Skin of body (tissue), 2 donors: ENCODE measurements around the gene MAX. TPM values are rescaled to one million over a fixed set of nuclear protein-coding genes. Genes with fewer than 3 reads are reported as not detected.
"Not testable (repeated sequence)": the region's sequence is repeated elsewhere in the genome, so short reads cannot be mapped to it uniquely, and the experiment has no call there.

Experiments
- DNase-seq: peaks from one replicate; lab custom pipeline; 2025; lab: John Stamatoyannopoulos, UW
- total RNA-seq: library from RNA; depleted of rRNA; stranded (reverse); fragments of >200 nt; gene quantifications from one replicate; pipeline ENCODE4 v1.2.3, GENCODE V29; 2014

The MAX gene
- total RNA-seq, 1 donor from 2014 or later, result 42.6 TPM

DNA sequence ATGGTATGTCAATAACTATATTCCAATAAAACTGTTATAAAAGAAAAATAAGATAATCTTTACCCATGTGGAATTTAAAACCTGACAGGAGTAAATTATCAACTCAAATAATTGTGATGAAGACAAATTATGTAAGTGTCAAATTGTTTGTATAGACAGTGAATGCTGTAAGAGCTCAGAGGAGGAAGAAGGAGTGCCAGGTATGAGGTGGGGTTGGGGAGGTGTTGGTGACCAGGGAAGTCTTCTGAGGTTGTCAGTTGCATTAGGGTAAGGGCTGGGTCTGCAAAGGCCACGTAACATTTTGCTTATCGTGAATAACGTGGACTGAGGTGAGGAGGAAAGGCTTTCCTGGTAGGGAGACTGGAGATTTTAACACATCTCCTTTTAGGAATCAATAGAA, 2.5 kb upstream of the MAX start:
- no peak for DNase-seq

GRCh38 chr14:65103150-65103760, 938 bp upstream of the MAX start:
- DNase-seq, result peak; percentile 56

DNA sequence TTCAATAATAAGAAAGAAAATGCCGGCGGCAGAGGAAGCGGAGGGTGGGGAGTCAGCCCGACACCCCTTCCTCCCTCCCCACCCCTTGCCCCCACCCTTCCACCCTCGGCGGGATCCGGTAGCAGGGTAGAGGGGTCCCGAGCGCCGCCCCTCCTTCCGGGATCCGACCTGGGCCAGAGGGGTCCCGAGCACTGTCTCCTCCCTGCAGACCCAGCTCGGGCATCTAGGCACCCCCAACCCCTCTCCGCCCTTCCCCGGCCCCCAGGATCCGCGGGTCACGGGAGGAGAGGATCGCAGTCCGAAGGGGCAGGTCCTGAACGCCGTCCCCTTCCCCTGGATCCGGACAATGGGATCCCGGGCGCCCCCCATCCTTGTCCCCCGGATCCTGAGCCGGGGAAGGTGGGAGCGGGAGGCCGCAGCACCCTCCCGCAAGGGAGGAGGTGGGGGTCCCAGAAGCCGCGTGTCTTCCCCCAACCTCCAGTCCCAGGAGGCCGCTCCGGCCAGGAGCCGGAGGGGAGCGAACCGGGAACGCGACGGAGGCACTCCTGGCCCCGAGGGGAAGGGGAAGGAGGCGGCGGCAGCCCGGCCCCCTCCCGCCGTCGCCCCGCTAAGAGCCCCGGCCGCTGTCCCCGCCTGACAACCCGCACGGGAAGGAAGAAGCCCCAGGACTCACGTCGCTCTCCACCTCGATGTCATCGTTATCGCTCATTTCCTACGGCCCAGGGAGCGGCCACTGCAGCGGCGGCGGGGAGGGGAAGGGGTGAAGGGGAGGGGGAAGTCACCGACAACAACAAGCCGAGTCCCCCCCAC, 481 bp downstream of the MAX start:
- no peak for DNase-seq

DNA sequence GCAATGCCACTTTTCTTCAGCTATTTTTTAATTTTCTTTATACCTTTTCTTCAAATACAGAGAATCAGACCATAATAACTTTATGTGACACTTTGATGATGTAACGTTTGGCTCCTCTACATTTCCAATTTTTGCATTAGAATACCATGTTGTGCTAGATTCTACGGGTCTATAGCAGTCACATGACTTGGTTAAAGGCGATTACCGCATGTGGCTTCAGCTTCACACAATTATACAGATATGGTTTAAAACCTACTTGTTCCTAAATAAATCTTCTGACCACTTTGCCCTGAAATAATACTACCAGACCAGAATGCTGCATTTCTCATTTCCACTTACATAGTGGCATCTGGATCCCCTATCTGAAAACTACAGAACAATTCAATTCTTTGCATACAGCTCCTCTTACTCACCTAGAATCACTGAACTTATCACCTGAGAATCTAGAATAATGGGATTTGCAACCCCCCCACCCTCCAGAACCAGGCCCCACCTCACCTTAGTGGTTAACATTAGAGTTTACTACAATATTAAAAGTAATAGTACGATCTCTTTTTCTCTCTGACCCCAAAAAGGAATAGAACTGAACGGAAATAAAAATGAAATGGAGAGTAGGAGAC, 1.3 kb downstream of the MAX start:
- no peak for DNase-seq

GRCh38 chr14:65098586-65098985, 3.7 kb downstream of the MAX start:
- no peak for DNase-seq

DNA sequence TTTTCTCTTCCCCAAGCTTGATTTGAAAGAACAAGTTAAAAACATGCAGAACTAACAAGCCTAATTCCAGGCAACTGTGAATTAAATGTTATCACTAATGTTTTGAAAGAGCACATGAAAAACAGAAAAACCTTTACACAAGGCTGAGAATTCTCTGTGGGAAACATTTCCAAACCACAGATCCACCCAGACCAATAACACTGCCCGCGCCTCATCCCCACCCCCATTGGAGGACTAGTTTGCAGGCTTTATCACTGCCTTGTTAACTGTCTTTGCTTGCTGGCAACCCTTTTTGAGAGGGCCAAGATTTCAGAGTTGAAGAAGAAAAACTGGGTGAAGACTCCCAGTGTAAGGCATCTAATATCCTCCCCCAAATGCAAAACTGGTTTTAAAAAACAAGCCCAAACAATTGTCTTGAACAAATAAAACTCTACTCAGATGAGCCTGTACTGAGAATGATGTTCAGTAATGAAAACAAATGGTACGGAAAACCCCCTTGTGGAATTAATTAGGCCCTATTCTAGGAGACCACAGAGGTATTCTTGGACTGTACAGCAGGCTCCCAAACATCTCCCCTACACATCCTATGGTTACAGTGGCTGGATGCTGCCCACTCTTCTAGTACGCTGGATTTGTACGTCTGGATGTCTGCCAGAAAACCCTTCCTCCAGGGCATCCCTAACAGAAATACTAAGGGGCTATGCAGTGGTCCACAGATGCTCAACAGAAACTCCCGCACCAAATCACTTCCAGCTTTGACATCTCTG, 5.8 kb downstream of the MAX start:
- peak; percentile 73 for DNase-seq

- peak; percentile 65 for DNase-seq
Measured at GRCh38 chr14:65095633-65096205, 6.6 kb downstream of the MAX start.

DNA sequence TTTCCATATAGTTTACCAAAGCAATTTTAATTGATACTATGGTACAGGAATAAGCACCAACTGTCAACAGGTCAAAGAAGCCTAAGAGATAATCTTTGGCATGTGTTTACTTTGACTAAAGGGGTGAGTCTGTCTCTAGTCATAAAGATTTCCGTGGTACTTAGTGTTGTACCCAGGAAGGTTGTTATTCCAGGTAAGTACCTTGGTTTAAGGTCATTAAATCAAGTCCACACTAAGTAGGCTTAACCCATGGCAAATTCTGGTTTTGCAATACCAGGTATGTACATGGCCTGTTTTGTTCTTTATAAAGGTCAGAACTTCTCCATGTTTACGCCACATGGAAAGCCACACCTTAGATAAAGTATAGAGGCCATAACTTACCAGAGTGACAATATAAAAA, 10.0 kb downstream of the MAX start:
- no peak for DNase-seq

DNA sequence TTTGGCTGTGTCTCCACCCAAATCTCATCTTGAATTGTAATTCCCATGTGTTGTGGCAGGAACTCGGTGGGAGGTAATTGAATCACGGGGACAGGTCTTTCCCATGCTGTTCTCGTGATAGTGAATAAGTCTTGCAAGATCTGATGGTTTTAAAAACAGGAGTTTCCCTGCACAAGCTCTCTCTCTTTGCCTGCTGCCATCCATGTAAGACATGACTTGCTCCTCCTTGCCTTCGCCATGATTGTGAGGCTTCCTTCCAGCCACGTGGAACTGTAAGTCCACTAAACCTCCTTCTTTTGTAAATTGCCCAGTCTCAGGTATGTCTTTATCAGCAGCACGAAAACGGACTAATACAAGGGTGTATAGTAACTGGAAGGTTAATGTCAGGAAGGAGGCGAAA, 14.5 kb downstream of the MAX start:
- DNase-seq, result not testable (repeated sequence)

DNA sequence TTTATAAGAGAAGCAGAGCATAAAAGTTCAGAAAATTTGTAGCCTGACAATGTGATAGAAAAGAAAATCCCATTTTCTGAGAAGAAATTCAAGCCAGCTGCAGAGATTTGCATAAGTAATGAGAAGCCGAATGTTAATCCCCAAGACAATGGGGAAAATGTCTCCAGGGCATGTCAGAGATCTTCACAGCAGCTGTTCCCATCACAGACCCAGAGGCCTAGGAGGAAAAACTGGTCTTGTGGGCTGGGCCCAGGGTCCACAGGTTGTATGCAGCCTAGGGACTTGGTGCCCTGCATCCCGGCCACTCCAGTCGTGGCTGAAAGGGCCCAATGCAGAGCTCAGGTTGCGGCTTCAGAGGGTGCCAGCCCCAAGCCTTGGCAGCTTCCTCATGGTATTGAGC, 15.6 kb downstream of the MAX start:
- not testable (repeated sequence) for DNase-seq

- no peak for DNase-seq
Measured at GRCh38 chr14:65084554-65085505, 17.5 kb downstream of the MAX start.

DNA sequence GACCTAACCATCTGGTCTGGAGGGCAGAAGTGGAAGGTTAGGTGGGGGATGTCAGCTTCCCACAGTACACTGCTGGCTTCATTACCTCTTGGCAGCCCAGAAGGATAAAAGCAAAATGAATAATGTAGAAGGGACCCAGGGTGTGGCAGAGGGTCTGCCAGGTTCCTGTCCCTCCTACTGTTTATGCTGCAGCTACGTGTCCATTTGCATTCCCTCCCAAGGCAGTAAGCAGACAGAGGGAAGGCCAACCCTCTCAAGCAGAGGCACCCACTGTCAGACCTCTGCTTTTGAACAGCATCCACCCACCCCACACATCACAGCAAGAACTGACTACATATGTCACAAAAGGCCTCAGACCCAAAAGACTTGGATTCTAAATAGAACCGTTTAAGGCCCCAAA, 19.4 kb downstream of the MAX start:
- DNase-seq, result no peak

DNA sequence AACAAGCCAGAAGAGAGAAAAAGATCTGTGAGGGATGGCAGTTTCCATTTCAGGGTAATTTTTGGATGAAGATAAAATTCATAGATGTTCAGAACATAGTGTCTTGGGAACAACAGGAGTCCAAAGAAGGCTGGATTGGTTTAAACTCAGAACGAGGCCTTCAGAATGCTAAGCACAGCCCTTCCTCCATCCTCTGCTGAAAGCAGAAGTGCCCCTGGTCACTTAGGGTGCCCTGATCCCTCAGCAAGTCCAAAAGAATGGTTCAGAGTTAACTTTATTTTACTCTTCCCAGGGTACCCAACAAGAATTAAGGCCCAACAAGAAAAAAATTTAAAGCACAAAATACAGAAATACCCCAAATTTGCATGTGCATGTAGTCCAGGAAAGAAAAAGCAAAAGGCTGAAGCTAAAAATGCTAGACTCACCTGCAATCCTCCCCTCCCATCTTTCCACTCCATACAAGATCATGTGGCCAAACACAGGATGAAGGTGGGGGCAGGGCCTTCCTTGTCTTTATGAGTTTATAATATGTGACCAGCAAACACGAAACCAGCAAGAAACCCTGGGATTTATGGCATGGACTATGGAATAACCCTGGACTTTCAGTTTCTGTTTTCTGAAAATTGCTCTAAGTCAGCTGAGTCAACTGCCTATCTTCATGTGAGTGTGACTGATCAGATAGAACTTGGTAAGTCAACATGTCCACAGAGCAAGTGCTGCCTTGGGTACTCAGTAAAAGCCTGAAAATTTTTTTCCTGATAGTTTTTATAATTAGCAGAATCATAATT, 21.2 kb downstream of the MAX start:
- DNase-seq, result no peak

- no peak for DNase-seq
Measured at GRCh38 chr14:65079768-65080167, 22.5 kb downstream of the MAX start.

DNA sequence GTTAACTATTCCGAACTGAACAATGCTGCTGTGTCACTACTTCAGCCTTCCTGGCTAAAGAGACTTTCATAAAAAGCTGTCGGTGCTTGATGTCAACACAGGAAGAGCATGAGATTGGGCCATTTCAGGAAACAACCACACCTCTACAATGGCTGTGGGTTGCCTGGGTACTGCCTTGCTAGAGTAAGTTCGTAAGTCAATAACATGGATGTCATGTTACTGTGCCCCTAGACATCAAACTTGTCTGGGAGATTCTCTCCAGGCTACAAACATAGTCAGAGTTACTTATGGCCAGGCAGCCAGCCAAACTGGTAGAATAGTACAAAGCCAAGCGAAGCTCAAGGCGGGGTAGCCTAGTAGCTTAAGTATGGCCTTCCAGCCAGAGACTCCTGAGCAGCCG, 23.1 kb downstream of the MAX start:
- no peak for DNase-seq

- no peak for DNase-seq
Measured at GRCh38 chr14:65077318-65077717, 25.0 kb downstream of the MAX start.

DNA sequence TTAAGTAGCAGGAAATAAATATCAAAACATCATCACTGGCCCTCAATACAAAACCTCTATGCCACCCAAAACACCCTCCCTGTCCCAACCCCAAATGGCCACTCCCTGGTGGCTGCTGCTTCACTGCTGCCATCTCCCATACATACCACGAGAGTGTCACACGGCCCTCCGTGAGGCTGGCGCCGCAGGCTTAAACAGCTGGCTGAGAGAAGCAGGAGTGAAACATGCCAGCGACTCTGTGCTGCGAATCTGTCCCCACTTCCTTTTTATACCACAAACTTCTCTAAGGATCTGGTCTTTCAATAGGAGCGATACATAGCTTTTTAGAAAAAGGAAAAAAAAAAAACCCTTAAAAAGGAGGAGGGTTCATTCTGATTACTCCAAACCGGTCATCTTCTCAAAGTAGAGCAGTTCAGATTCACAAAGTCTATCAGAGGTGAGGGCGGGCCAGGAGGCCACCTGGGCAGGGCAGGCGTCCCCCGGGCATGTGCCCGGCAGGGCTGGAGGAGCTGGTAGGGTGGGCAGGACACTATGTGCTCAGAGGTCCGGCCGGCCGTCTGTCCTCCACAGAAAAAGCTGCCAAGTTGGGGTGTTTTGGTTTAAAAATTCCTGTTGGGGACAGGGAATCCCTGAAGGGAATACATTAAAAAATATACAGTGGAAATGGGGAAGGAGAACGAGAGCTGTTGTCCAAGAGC, 26.5 kb downstream of the MAX start:
- no peak for DNase-seq

GRCh38 chr14:65074449-65075150, 27.7 kb downstream of the MAX start:
- DNase-seq, result no peak
